GM18861 (cell line): Measurements from ENCODE around the gene TMEM150B.

Source experiments
- ATAC-seq: cut with Tn5 transposase; IDR thresholded peaks from one replicate; pipeline ENCODE4 v1.9.1; 2021; ENCODE audit not compliant: unreplicated experiment

The TMEM150B gene

DNA sequence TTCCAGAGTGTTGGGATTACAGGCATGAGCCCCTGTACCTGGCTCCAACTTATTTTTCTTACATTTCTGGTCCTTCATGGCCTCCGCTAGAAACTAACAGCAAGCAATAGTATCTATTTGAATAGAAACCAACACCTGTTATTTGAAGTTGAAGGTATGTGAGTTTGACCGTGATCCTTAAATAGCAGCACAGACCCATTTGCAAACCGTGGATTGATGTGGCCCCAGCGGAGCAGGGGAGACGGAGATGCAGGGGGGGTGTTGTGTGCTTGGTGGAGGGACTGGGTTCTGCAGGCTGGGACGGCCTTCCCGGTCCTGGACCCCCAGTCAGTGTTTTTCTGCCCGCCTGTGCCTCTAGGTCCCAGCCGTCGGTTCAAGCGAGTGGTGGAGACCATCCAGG, 16.9 kb downstream of the TMEM150B start:
- ATAC-seq, result no peak

DNA sequence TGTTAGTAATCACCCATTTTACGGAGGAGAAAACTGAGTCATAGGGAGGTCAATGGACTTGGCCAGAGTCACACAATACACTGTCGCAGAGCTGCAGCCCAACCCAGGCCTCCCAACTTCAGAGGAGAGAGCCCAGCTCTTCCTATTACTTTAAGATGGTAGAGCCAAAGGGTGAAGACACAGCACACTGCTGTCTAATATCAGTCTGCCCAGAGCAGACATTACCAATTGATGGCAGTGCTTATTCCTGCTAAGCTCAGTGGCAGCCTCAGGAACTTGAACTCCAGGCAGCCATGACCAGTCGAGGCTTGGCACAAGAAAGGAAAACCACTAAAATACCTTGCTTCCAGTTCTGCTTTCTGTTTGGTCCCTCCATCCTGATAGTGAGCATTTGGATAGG, 18.4 kb downstream of the TMEM150B start:
- no peak for ATAC-seq

DNA sequence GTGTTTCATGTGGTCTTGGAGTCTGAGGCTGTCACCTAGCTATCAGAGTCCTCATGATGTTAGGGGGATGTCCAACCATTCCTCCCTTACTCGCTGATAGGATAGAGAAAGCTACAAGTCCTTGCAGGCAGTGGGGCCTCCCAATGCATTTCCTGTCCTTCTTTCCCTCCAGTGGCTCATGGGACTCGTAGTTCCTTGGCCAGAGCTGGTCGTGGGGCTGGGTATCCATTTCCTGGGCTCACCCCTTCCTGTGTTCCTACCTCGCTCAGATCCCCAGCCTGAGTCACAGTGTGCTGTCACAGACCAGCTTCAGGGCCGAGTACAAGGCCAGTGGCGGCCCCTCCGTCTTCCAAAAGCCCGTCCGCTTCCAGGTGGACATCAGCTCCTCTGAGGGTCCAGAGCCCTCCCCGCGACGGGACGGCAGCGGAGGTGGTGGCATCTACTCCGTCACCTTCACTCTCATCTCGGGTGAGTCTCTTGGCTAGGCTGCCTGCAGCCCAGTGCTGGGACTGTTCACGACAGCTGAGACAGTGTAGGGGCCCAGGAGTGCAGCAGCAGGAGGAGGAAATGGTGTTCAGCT, 19.1 kb downstream of the TMEM150B start:
- no peak for ATAC-seq

DNA sequence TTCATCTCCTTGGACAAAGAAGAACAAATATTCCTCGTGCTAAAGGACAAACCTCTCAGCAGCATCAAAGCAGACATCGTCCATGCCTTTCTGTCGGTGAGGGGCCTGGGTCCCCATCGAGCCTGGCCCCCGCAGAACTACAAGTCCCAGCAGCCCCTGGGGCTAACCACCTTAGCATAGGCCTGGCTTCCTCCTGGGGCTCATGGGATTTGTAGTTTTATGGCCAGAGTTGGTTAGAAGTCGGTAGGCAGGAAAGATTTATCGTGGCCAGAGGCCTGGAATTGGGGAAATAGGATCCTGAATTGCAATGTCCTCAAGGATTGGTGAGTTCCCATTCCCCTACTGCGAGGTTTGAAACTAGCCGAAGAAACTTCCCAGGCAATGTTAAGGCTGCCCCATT, 19.6 kb downstream of the TMEM150B start:
- ATAC-seq, result no peak

DNA sequence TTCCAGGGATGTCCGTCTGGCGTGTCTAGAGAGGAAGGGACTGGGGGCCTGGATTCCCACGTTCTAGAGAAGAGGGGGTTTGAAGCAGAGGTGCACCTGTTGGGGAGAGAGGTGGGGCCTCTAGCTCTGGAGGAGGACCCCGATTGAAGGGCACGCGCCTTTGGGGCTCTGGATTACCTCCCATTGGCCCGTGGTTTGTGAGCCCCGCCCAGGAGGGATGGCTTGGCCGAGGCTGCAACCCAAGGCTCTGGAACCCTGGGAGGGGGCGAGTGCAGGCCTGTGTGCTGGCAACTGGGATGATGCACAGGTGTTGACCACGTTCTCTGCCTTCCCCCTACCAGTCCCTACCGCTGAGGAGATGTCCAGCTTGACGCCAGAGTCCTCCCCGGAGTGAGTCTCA, 20.2 kb downstream of the TMEM150B start:
- no peak for ATAC-seq

DNA sequence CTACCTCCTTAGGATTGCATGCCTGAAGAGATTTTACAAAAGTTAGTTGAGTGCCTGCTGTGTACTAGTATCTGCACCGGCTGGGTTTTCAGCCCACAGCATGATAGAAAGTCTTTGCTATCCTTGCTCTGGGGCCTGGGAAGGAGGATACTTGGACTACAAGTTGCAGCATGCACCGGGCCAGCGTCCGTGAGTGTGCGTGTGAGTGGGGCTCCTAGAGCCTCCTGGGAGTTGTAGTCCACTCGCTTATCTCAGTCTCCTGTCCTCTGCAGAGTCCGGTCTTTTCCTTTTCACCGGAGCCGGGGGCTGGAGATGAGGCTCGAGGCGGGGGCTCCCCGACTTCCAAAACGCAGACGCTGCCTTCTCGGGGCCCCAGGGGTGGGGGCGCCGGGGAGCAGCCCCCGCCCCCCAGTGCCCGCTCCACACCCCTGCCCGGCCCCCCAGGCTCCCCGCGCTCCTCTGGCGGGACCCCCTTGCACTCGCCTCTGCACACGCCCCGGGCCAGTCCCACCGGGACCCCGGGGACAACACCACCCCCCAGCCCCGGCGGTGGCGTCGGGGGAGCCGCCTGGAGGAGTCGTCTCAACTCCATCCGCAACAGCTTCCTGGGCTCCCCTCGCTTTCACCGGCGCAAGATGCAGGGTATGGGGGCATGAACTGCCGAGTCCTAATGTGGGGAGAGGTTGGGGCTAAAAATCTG, 20.7 kb downstream of the TMEM150B start:
- no peak for ATAC-seq

DNA sequence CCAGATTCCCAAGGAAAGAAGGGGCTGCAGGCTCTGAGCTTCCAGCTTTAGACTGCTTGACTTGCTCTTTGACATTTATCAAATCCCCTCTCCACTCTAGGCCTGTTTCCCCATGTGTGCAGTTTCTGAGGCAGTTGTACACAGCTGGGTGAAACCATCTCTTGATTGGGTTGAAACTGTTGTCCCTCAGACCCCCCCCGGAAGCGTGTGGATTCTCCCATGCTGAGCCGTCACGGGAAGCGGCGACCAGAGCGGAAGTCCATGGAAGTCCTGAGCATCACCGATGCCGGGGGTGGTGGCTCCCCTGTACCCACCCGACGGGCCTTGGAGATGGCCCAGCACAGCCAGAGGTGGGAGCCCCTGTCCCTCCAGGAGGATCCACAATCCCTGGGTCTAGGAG, 21.7 kb downstream of the TMEM150B start:
- no peak for ATAC-seq

DNA sequence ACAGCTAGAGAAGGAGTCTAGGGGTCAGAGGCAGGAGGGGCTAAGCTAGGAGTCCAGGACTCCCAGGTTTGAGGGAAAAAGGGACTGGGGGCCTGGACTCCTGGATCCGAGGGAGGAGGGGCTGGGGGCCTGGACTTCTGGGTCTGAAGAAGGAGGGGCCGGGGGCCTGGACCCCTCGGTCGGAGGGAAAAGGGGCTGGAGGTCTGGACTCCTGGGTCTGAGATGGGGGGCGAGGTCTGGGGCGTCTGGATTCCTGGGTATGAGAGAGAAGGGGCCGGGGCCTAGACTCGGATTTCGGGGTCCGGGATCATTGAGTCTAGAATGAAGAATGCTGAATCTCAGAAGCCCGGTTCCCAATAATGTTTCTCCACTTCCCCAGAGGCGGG, 22.8 kb downstream of the TMEM150B start:
- no peak for ATAC-seq

DNA sequence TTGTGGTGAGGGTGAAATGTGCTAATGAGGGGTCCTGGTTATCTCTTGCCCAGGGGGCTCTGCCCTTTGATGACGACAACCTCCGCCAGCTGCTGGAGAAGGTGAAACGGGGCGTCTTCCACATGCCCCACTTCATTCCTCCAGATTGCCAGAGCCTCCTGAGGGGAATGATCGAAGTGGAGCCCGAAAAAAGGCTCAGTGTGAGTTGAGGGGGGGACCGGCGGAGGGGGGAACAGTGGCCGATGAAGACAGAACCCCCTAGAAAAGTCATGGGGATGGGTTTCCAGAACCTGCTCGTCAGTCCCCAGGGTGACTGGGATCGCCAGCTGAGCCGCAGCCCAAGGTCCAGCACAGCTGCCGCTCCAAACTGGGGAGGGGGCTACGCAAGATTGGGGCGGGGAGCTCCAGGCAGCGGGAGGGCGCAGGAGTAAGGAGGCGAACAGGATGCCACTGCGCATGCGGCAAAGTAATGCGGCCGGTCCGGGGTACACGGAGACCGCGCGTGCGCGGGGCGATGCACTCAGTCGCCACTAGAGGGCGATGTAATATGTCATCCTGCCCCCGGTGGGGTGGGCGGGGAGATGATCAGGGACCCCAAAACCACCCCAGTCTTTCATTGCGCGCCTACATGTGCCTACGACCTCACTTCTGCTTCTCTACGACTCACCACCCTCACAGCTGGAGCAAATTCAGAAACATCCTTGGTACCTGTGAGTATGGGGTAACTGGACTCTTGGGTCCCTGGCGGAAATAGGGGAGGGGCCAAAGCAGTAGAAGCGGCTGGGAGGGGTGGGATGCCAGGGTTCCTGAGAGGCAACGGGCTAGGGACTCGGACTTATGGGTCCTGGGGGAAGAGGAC, 23.5 kb downstream of the TMEM150B start:
- ATAC-seq, result no peak

DNA sequence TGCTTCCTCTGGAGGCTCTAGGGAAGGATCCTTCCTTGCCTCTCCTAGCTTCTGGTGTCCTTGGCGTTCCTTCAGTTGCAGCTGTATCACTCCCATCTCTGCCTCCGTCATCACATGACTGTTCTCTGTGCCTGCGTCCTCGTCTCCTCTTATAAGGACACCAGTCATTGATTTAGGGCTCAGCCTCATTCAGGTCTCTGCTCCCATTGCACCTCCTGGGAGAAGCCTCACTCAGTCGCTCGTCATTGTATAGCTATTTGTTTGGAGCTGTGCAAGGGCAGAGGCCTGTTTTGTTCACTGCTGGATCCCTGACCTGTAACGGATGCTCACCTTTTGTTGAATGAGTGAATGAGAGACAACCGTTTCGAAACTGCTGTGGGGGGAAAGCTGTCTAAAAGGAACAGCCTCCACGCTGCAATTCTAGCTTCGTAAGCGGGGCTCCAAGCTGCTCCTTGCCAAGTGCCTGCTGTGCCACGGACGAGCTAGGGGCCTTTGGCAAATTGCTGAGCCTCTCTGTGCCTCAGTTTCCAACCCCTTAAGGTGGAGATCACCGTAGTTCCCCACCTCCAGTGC, 24.2 kb downstream of the TMEM150B start:
- no peak for ATAC-seq

DNA sequence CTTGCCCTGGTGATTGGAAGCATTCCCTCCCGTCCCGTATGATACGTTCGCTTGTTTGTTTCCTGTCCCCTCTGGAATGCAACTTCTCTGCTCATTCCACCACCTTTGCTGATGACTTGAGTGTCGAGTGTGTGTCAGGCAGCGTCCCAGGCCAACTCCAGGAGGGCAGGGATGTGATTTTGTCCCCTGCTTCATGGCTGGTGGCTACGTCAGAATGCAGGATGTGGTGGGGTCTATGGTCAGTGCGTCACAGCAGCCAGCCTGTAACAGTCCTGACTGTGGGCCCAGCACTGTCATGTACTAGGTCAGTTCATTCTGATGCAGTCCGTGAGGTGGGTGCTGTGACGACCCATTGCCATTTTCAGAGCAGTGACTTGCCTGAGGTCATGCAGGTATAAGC, 25.1 kb downstream of the TMEM150B start:
- no peak for ATAC-seq

DNA sequence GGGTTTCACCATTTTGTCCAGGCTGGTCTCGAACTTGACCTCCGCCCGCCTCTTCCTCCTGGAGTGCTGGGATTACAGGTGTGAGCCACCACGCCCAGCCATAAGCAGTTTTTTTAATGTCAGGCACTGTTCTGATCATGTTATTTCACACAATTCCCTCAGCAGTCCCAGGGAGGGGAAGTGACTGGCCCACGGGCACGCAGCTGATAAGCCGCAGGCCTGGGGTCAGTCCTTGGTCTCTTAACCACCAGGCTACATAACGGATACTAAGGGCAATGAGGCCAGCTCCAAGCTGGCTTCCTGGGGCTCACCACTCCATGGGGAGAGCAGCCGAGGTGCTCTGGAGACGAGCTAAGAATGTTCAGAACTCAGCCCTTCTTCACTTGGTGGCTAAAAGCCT, 27.9 kb downstream of the TMEM150B start:
- no peak for ATAC-seq

DNA sequence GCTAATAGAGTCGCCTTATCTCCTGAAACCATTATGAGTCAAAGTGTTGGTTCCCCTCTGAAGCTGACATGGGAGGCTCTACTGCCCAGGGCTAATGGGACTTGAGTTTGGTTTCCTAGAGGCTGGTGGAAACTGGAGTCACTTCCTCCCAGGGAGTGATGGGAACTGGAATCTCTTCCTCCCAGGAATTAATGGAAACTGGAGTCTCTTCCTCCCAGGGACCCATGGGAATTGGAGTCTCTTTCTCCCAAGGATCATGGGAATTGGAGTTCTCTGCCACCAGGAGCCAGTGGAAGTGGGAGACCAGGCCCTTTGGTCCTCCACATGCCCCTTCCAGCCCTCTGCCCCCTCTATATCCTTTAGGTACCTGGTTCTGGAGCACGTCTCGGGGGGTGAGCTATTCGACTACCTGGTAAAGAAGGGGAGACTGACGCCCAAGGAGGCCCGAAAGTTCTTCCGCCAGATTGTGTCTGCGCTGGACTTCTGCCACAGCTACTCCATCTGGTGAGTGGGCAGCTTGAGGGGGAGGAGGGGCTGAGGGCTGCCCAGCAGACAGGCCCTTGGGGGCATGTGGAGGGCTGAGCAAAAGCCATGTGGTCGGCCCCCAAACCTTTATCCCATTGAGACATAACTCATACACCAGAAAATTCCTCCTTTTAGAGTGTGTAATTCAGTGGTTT, 35.9 kb downstream of the TMEM150B start:
- ATAC-seq, result no peak

DNA sequence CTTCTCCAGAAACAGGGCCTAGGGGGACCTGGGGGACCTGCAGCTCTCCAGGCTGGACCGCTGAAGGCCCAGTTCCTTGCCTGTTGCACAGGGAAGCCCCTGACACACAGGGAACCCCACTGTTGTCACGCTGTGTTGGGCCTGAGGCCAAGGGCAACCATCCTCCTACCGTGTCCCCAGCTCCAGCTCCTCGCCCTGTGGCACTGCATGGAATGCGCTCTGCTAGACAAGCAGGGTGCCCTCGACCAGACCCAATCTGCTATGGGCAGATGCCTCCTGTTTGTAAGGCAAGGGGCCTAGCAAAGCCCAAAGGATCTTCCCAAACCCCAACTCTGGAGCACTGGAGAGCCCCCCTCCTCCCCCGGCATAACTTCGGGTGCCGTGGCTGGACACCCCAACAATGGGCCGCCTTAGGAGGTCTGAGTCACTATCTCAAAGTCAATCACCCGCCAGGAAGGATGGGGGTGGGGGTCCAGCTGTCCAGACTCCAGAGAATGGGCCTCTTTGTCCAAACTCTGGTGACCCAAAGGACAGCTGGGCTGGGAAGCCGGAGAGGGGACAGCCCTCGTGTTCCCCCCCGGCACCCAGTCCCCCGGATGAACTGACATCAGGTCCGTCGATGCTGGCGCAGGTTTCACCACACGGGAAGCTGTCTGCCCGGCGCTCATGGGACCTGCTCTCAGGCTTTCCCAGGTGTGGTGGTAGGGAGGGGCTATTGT, 37.6 kb downstream of the TMEM150B start:
- no peak for ATAC-seq

DNA sequence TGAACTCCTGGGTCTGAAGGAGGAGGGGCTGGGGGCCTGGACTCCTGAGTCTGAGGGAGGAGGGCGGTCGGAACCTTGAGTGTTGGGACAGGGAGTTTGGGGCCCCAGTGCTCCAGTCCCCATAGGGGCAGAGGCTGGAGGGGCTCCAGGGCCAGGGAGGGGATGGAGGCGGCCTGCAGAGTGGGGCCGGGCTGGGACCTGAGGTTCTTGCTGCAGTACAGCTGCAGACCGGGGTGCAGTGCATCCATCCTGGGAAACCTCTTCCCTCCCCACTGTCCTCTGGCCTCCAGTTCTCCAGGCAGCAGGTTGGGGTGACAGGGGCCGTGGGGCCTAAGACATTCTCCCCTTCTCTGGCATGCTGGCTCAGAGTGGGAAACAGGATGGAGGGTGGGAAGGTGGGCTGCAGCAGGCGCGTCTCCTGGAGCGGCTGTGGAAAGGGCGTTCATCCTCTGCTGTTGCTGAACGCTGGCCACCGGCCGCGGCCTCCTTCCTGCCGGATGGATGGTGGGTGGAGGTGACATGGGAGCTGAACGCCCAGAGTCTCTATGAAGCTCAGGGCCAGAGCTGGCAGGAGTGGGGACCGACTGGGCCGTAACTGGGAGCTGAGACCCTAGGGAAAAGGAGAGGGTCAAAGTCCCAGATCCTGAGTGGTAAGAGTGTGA, 39.8 kb downstream of the TMEM150B start:
- no peak for ATAC-seq

DNA sequence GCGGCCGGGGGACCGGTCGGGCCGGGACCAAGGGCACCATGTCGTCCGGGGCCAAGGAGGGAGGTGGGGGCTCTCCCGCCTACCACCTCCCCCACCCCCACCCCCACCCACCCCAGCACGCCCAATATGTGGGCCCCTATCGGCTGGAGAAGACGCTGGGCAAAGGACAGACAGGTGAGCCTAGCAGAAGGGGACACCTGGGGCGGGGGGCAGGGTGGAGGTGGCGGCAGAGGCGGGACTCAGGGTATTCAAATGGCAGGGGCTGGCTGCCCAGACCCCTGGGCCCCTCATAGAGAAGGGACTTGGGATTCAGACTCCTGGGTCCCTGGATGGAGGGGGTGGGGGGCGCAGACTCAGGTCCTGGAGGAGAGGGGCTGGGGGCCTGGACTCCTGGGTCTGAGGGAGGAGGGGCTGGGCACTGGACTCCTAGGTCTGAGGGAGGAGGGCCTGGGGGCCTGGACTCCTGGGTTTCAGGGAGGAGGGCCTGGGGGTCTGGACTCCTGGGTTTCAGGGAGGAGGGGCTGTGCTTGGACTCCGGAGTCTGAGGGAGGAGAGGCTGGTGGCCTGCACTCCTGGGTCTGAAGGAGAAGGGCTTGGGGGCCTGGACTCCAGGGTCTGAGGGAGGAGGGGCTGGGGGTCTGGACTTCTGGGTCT, 40.6 kb downstream of the TMEM150B start:
- ATAC-seq, result no peak

DNA sequence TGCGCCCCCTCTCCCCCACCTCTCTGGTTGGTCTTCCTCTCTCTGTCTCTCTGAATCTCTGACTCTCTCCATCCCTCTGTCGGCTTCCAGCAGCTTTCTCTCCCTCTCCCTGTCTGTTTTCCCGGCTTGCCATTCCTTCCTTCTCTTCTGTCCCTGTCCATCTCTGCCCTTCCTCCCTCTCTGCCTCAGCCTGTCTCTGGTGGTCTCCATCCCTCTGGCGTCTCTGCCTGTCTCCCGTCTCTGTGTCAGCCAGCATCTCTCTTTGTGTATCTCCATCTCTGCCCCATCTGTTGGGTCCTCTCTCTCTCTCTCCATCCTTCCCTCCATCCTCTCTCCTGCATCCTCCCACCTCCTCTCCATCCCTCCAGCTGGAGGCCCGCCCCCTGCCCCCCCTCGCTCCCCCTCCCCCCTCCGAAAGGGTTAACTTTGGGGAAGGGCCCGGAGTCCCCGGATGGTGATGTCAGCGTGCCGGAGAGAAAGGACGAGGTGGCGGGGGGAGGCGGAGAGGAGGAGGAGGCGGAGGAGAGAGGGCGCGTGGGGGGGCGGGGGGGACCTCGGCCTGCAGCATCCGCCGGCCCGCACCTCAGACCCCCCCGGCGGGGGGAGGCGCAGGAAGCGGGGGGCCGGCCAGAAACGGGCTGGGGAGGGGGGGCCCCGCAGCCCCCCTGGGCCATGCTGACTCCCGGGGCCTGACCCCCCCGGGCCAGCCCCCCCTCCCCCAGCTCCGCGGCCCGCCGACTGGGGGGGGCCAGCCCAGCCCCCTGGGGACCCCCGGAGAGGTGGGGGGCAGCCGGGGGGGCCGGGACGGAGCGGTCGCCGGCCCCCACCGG, 41.4 kb downstream of the TMEM150B start, which contains the start of gene BRSK1:
TSS of gene BRSK1 (plus strand) at position 450 of the 830 bp plus-strand sequence. CDS start 446 bp downstream, outside the sequence.
- ATAC-seq, result no peak
